Measurements from ENCODE around the gene TPST2.

GRCh38 chr22:26570864-26571525 is 18.9 kb downstream of the TPST2 start:
- TF ChIP-seq EZH2 (IDR thresholded peaks at IDR 0.05; ENCODE audit: borderline replicate concordance, low read depth, low read length, severe bottlenecking) = no peak
- no peak for TF ChIP-seq CTCF (IDR thresholded peaks at IDR 0.05; ENCODE audit: extremely low read depth in 1 of 2, insufficient read depth in 1 of 2, low read depth in 1 of 2, low read length in 2 of 2)
